Measurements from ENCODE around the gene NOS3. TPM values are rescaled to one million over a fixed set of nuclear protein-coding genes. Genes with fewer than 3 reads are reported as not detected.

Gene NOS3
- polyA plus RNA-seq, 1 of the 3 experiments (the other 2 are of a cell fraction) = 0.41 TPM

DNA sequence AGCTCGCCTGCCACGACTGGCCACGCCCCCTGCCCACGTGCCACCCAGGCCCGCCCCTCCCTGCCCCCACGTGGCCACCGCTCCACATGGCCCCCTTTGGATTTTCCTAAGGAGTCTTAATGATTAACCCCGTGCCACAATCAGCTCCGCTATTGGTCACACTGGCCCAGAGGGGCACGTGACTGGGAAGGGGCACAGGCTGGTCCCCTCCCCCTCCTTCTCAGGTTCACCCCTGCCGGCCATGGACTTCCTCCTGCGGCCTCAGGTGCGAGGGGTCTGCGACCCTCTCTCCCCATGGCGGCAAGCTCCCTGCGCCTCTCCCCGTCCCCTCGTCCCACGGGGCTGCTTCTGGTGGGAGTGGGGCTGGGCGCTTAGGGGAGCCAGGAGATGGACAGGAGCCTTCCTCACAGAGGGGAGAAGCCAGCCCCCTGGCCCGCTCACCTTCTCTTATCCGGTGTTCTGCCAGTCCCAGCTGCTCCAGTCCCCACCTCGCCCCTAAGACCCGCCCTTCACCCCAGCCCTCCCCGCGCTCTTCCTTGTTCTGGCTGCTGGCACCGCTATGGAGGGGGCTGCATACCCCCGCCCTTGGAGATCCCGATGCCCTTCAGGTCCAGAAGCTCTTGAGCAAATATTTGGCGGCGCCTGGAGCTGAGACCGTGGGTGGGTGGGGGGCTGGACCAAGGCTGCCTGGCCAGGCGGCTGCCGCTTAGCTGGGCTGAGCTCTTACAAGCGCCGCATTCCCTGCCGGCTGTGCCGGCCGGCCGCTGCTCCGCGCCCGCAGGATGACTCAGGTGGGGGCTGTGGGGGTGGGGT, 71.8 kb downstream of the NOS3 start:
- TF ChIP-seq MXI1 (IDR thresholded peaks at IDR 0.05; ENCODE audit: low read depth, low read length) (peak; percentile 60; the same call in 1 of the 2 replicates), ELF1 (IDR thresholded peaks at IDR 0.05) (no peak)
- TF ChIP-seq, protein P1, sequence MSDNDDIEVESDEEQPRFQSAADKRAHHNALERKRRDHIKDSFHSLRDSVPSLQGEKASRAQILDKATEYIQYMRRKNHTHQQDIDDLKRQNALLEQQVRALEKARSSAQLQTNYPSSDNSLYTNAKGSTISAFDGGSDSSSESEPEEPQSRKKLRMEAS (IDR thresholded peaks at IDR 0.05; ENCODE audit: low read depth) = no peak
- TF ChIP-seq, protein P2, sequence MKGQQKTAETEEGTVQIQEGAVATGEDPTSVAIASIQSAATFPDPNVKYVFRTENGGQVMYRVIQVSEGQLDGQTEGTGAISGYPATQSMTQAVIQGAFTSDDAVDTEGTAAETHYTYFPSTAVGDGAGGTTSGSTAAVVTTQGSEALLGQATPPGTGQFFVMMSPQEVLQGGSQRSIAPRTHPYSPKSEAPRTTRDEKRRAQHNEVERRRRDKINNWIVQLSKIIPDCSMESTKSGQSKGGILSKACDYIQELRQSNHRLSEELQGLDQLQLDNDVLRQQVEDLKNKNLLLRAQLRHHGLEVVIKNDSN (IDR thresholded peaks at IDR 0.05; ENCODE audit: borderline replicate concordance, low read depth) = peak; percentile 40; the same call in 1 of the 2 replicates
- Histone ChIP-seq H3K27me3 (ENCODE audit: insufficient read depth) (no peaks in the 10 kb centered on the region), H3K4me2 (no peak overlapping the region), H3K27ac (ENCODE audit: low read depth in 2 of 2, low read length in 1 of 2) (0 out of 4 replicates have a peak overlapping the region, but pooled peaks of 1 of the 2 experiments have one; percentile 13), H3K9ac (no peak overlapping the region), H4K20me1 (ENCODE audit: insufficient read depth) (peaks cover 40% of the 10 kb centered on the region), H3K4me3 (ENCODE audit: low read depth in 2 of 2, low read length in 1 of 2) (no peak overlapping the region), H3K79me2 (ENCODE audit: insufficient read depth) (peaks cover 62% of the 10 kb centered on the region), H3F3A (replicated peaks; ENCODE audit: insufficient read depth) (no peaks in the 10 kb centered on the region), H3K9me2 (no peaks in the 10 kb centered on the region), H3K4me1 (ENCODE audit: control insufficient read depth in 1 of 2, insufficient read depth in 2 of 2, low read depth in 1 of 2, low read length in 1 of 2) (peaks cover 24 to 33% of the 10 kb centered on the region in 2 experiments), H2AFZ (ENCODE audit: low read depth) (no peak overlapping the region), H3K36me3 (replicated peaks in 1 of 2; ENCODE audit: control insufficient read depth in 1 of 2, insufficient read depth in 2 of 2, low read length in 1 of 2) (peaks cover 34 to 47% of the 10 kb centered on the region in 2 experiments), H3K9me3 (no peaks in the 10 kb centered on the region)
- CTCF ChIA-PET = interaction anchor here (0.9 to 12.2 kb wide), 10 partner anchors 15 to 164 kb away, joined by 3 to 126 read pairs (median 4); partner anchors contain the start of genes AGAP3, FASTK and TMUB1
- POLR2A ChIA-PET = interaction anchor here (0.8 kb wide), 1 partner anchor 73 kb away, joined by 4 read pairs; no protein-coding TSS in a partner anchor
- DNase-seq = peak; percentile 81
- 80% methylated on average over 37 of the region's 43 CpGs for WGBS (ENCODE audit: low lambda C conversion rate)

GRCh38 chr7:151063212-151063561, 72.4 kb downstream of the NOS3 start:
- TF ChIP-seq, protein P3, sequence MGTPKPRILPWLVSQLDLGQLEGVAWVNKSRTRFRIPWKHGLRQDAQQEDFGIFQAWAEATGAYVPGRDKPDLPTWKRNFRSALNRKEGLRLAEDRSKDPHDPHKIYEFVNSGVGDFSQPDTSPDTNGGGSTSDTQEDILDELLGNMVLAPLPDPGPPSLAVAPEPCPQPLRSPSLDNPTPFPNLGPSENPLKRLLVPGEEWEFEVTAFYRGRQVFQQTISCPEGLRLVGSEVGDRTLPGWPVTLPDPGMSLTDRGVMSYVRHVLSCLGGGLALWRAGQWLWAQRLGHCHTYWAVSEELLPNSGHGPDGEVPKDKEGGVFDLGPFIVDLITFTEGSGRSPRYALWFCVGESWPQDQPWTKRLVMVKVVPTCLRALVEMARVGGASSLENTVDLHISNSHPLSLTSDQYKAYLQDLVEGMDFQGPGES (IDR thresholded peaks at IDR 0.05; ENCODE audit: low read depth, low read length) = no peak
- TF ChIP-seq RAD21 (IDR thresholded peaks at IDR 0.05; ENCODE audit: low read length) (no peak), USF2 (IDR thresholded peaks at IDR 0.05; ENCODE audit: borderline replicate concordance, low read depth, low read length) (no peak), MEF2A (IDR thresholded peaks at IDR 0.05; ENCODE audit: borderline replicate concordance, low read depth) (no peak), ZBTB33 (IDR thresholded peaks at IDR 0.05; ENCODE audit: borderline replicate concordance, low read depth) (no peak), REST (IDR thresholded peaks at IDR 0.05; ENCODE audit: low read depth, low read length) (no peak), TCF12 (IDR thresholded peaks at IDR 0.05) (no peak)
- Histone ChIP-seq H3K27me3 (ENCODE audit: insufficient read depth) (no peaks in the 10 kb centered on the region), H3K4me2 (no peak overlapping the region), H3K36me3 (replicated peaks in 1 of 2; ENCODE audit: control insufficient read depth in 1 of 2, insufficient read depth in 2 of 2, low read length in 1 of 2) (peaks cover 40 to 53% of the 10 kb centered on the region in 2 experiments), H3K79me2 (ENCODE audit: insufficient read depth) (peaks cover 67% of the 10 kb centered on the region), H4K20me1 (ENCODE audit: insufficient read depth) (peaks cover 40% of the 10 kb centered on the region), H3K9me2 (no peaks in the 10 kb centered on the region), H3K4me1 (ENCODE audit: control insufficient read depth in 1 of 2, insufficient read depth in 2 of 2, low read depth in 1 of 2, low read length in 1 of 2) (peaks cover 24 to 32% of the 10 kb centered on the region in 2 experiments), H3K9me3 (no peaks in the 10 kb centered on the region), H3F3A (replicated peaks; ENCODE audit: insufficient read depth) (no peaks in the 10 kb centered on the region), H3K9ac (no peak overlapping the region), H3K4me3 (ENCODE audit: low read depth in 2 of 2, low read length in 1 of 2) (no peak overlapping the region), H2AFZ (ENCODE audit: low read depth) (no peak overlapping the region), H3K27ac (ENCODE audit: low read depth in 2 of 2, low read length in 1 of 2) (no peak overlapping the region)
- no peak for DNase-seq
- ChIA-PET CTCF (interaction anchor here (1.0 to 12.2 kb wide), 10 partner anchors 13 to 164 kb away, joined by 3 to 126 read pairs (median 4); partner anchors contain the start of genes FASTK and TMUB1), POLR2A (no interaction called here)
- WGBS (ENCODE audit: low lambda C conversion rate) = 64% methylated on average over 8 of the region's 11 CpGs
